H1 (cell line): ENCODE results near the gene CCDC33. TPM values are rescaled to one million over a fixed set of nuclear protein-coding genes. Genes with fewer than 3 reads are reported as not detected.

Source experiments
- CTCF ChIA-PET: fragments of 300-600 bp; sonication (Branson Sonifier 250); formaldehyde crosslinking; loops from one replicate; lab custom pipeline; 2021; ENCODE audit not compliant: partially characterized antibody; lab: Charles Lee
- POLR2A ChIA-PET: fragments of 300-600 bp; sonication (Branson Sonifier 250); formaldehyde crosslinking; loops from one replicate; lab custom pipeline; 2021; ENCODE audit warnings: inconsistent platforms; ENCODE audit not compliant: partially characterized antibody; lab: Charles Lee
- DNase-seq, 2 experiments: peaks; one replicate each; pipeline versions ENCODE4 v3.0.0 to v3.0.0-alpha.2; 2010 to 2022; ENCODE audit warnings: low spot score in 2 of 2, low read depth in 1 of 2, mixed read lengths in 1 of 2
- FAIRE-seq: peaks from 2 replicates; lab custom pipeline; 2011; peaks lifted over from hg19 to GRCh38; lab: Jason Lieb, UNC
- H2AFZ ChIP-seq: 2 replicates; pipeline ENCODE4 v1.8.1; 2012; ENCODE audit warnings: low read length, inconsistent platforms
- H2AK5ac ChIP-seq: 2 replicates; pipeline ENCODE4 v1.6.1; 2013; ENCODE audit warnings: low read depth, low read length
- H2BK120ac ChIP-seq: replicated peaks from 2 replicates; pipeline ENCODE3; 2013; ENCODE audit warnings: low read depth, low read length, inconsistent platforms
- H2BK12ac ChIP-seq: 2 replicates; pipeline ENCODE4 v1.6.1; 2013; ENCODE audit warnings: low read depth, low read length
- H2BK15ac ChIP-seq: 2 replicates; pipeline ENCODE4 v1.6.1; 2013; ENCODE audit warnings: low read length
- H2BK20ac ChIP-seq: 2 replicates; pipeline ENCODE4 v1.6.1; 2013; ENCODE audit warnings: low read length
- H2BK5ac ChIP-seq: 2 replicates; pipeline ENCODE4 v1.6.1; 2013; ENCODE audit warnings: low read depth, low read length
- H3K14ac ChIP-seq: 2 replicates; pipeline ENCODE4 v1.6.1; 2013; ENCODE audit warnings: inconsistent platforms; ENCODE audit not compliant: insufficient read length
- H3K18ac ChIP-seq: 2 replicates; pipeline ENCODE4 v1.6.1; 2013; ENCODE audit warnings: low read length; ENCODE audit errors: extremely low read depth
- H3K23ac ChIP-seq: 2 replicates; pipeline ENCODE4 v1.6.1; 2013; ENCODE audit warnings: inconsistent platforms; ENCODE audit not compliant: insufficient read length
- H3K23me2 ChIP-seq: 2 replicates; pipeline ENCODE4 v1.6.1; 2013; ENCODE audit warnings: low read depth, low read length
- H3K27ac ChIP-seq: 2 replicates; pipeline ENCODE4 v1.6.1; 2011; ENCODE audit warnings: low read depth, low read length, inconsistent platforms
- H3K27me3 ChIP-seq, 4 experiments: replicated peaks in 1 of 4; 1 replicate in 1 of 4; 2 replicates in 3 of 4; pipeline versions ENCODE4 v1.6.1 to v1.8.1; 2011 to 2013; ENCODE audit warnings: low read length in 3 of 4, mild to moderate bottlenecking in 3 of 4, inconsistent platforms in 2 of 4, mixed read lengths in 2 of 4, moderate library complexity in 1 of 4; ENCODE audit not compliant: control insufficient read depth in 3 of 4, insufficient read depth in 3 of 4; ENCODE audit errors: extremely low read depth in 1 of 4
- H3K36me3 ChIP-seq, 4 experiments: 2 replicates each; pipeline versions ENCODE4 v1.6.1 to v1.8.1; 2011 to 2013; ENCODE audit warnings: mild to moderate bottlenecking in 4 of 4, low read length in 3 of 4, moderate library complexity in 2 of 4, control low read depth in 1 of 4, inconsistent platforms in 1 of 4; ENCODE audit not compliant: insufficient read depth in 4 of 4, control insufficient read depth in 2 of 4
- H3K4ac ChIP-seq: replicated peaks from 2 replicates; pipeline ENCODE3; 2013; ENCODE audit warnings: low read length, low read depth, mixed read lengths, inconsistent platforms; ENCODE audit not compliant: insufficient read length
- H3K4me1 ChIP-seq, 4 experiments: replicated peaks in 1 of 4; 1 replicate in 1 of 4; 2 replicates in 3 of 4; pipeline versions ENCODE4 v1.6.1 to v1.8.1; 2011 to 2013; ENCODE audit warnings: low read length in 3 of 4, inconsistent platforms in 2 of 4, mixed read lengths in 1 of 4; ENCODE audit not compliant: insufficient read depth in 4 of 4, control insufficient read depth in 3 of 4
- H3K4me2 ChIP-seq, 2 experiments: 2 replicates each; pipeline versions ENCODE4 v1.6.1 to v1.8.1; 2011 to 2013; ENCODE audit warnings: low read depth in 2 of 2, low read length in 2 of 2, control low read depth in 1 of 2, inconsistent platforms in 1 of 2, mild to moderate bottlenecking in 1 of 2; ENCODE audit not compliant: insufficient read depth in 1 of 2
- H3K4me3 ChIP-seq, 4 experiments: fragments of 200-600, 300-600 bp in 1 of 4; sonication (generic), shearing (Covaris generic), sonication (Bioruptor Twin) in 1 of 4; 2 replicates each; pipeline versions ENCODE4 v1.5.1 to v1.8.1; 2011 to 2016; ENCODE audit warnings: low read length in 4 of 4, low read depth in 3 of 4, control low read depth in 2 of 4, inconsistent platforms in 2 of 4, mild to moderate bottlenecking in 2 of 4, mixed read lengths in 1 of 4, moderate library complexity in 1 of 4; ENCODE audit not compliant: insufficient read depth in 2 of 4; ENCODE audit errors: extremely low read depth in 1 of 4
- H3K56ac ChIP-seq: replicated peaks from 2 replicates; pipeline ENCODE3; 2013; ENCODE audit warnings: low read depth, mild to moderate bottlenecking, mixed read lengths, low read length, inconsistent platforms; ENCODE audit not compliant: insufficient read length
- H3K79me1 ChIP-seq: 2 replicates; pipeline ENCODE4 v1.6.1; 2013; ENCODE audit warnings: low read depth, low read length, control low read depth
- H3K79me2 ChIP-seq, 2 experiments: 2 replicates each; pipeline versions ENCODE4 v1.6.1 to v1.8.1; 2012 to 2013; ENCODE audit warnings: low read length in 2 of 2, mild to moderate bottlenecking in 2 of 2, inconsistent platforms in 1 of 2; ENCODE audit not compliant: insufficient read depth in 2 of 2, control insufficient read depth in 1 of 2
- H3K9ac ChIP-seq, 4 experiments: replicated peaks in 1 of 4; 1 replicate in 1 of 4; 2 replicates in 3 of 4; pipeline versions ENCODE4 v1.6.1 to v1.8.1; 2011 to 2013; ENCODE audit warnings: low read depth in 3 of 4, low read length in 3 of 4, control low read depth in 2 of 4, mild to moderate bottlenecking in 2 of 4, moderate library complexity in 2 of 4, inconsistent platforms in 1 of 4; ENCODE audit errors: extremely low read depth in 1 of 4
- H3K9me3 ChIP-seq, 2 experiments: 2 replicates each; pipeline versions ENCODE4 v1.6.1 to v1.8.1; 2012 to 2013; ENCODE audit warnings: mild to moderate bottlenecking in 2 of 2, moderate library complexity in 2 of 2, control low read depth in 1 of 2, inconsistent platforms in 1 of 2, low read depth in 1 of 2, low read length in 1 of 2, mixed read lengths in 1 of 2; ENCODE audit not compliant: insufficient read depth in 2 of 2
- H4K20me1 ChIP-seq, 2 experiments: replicated peaks in 1 of 2; 2 replicates each; pipeline versions ENCODE3 to v1.8.1; 2011 to 2013; ENCODE audit warnings: inconsistent platforms in 2 of 2, low read length in 2 of 2, mild to moderate bottlenecking in 1 of 2; ENCODE audit not compliant: insufficient read depth in 2 of 2, control insufficient read depth in 1 of 2
- H4K5ac ChIP-seq: 2 replicates; pipeline ENCODE4 v1.6.1; 2013; ENCODE audit warnings: low read length, low read depth, mixed read lengths, inconsistent platforms; ENCODE audit not compliant: insufficient read length
- H4K8ac ChIP-seq: 2 replicates; pipeline ENCODE4 v1.8.0; 2013; ENCODE audit warnings: mild to moderate bottlenecking, moderate library complexity, low read length, inconsistent platforms; ENCODE audit not compliant: insufficient read depth; ENCODE audit errors: extremely low read depth
- H4K91ac ChIP-seq: replicated peaks from 2 replicates; pipeline ENCODE3; 2013; ENCODE audit warnings: low read length, mixed read lengths, inconsistent platforms; ENCODE audit not compliant: insufficient read length
- GTF2F1 ChIP-seq: IDR thresholded peaks from 2 replicates; pipeline ENCODE4 v1.6.1; 2012; ENCODE audit warnings: low read depth, low read length, improper control_type of control experiment, borderline replicate concordance
- RBBP5 ChIP-seq: IDR thresholded peaks from 2 replicates; pipeline ENCODE4 v1.7.1; 2012; ENCODE audit warnings: low read depth, mild to moderate bottlenecking, inconsistent platforms, low read length, moderate library complexity, borderline replicate concordance
- TBP ChIP-seq: IDR thresholded peaks from 2 replicates; pipeline ENCODE4 v1.6.1; 2011; ENCODE audit warnings: low read depth, low read length, improper control_type of control experiment
- WGBS, 2 experiments: shearing (Covaris generic) in 1 of 2; methylation state at CpG; one replicate each; pipeline versions ENCODE4 v1.1.6 to v1.1.7; 2013 to 2015; ENCODE audit warnings: low lambda C conversion rate in 2 of 2, mixed read lengths in 2 of 2, inconsistent platforms in 1 of 2, low coverage in 1 of 2, missing lambda C conversion rate in 1 of 2; ENCODE audit not compliant: insufficient replicate concordance in 2 of 2, insufficient coverage in 1 of 2, insufficient read length in 1 of 2; ENCODE audit errors: extremely low coverage in 1 of 2, missing lambda C conversion rate in 1 of 2; 5-methylcytosine and 5-hydroxymethylcytosine counted together
- polyA plus RNA-seq, 7 experiments: library from polyadenylated mRNA; depleted of rRNA in 3 of 7; stranded (reverse) in 5 of 7; unstranded in 2 of 7; fragments of >200 nt in 5 of 7; fragments of 200-250 nt in 2 of 7; gene quantifications; 1 replicate in 5 of 7; 2 replicates in 1 of 7; 4 replicates in 1 of 7; pipeline versions ENCODE4 v1.2.1 to v1.2.3, GENCODE V29; 2011 to 2013; ENCODE audit warnings: missing spikeins in 2 of 7, mixed read lengths in 2 of 7
- total RNA-seq: library from RNA; stranded (reverse); fragmentation: NEBNext Ultra II Directional; extraction: Animal tissue kit (Norgen Biotek cat#: 25700); gene quantifications from 2 replicates; pipeline ENCODE4 v1.2.1, GENCODE V29; 2021

Gene CCDC33
- total and polyA plus RNA-seq, 2 of the 8 experiments (the other 6 are each of a cell fraction or from before 2014, with no cell fraction given) = 2.0 to 2.7 TPM

DNA sequence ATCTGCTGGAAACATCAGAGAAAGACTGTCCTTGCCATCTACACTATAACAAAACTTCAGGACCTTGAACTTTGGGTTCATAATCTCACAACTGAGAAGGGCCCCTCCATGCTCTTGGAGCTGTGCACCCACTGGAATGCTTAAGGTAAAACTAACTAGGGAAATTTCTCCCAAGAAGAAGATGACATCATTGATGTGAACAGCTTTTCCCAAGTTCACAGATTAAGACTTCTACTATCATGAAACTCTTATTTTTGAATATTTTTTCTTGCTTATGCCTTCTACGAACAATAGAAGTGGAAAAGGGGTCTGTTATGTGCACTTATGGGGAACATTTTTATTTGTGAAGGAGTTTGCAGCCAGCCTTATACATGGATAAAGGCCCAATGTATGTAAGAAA, 126.4 kb downstream of the CCDC33 start:
- no peak overlapping the region for H2BK15ac ChIP-seq
- ChIA-PET POLR2A (interaction anchor here (2.7 kb wide), 1 partner anchor 11 kb away, joined by 9 read pairs; no protein-coding TSS in a partner anchor), CTCF (interaction anchor here (0.7 to 36.8 kb wide), 8 partner anchors 10 to 74 kb away, joined by 3 to 1311 read pairs (median 4); partner anchors contain the start of gene SEMA7A)
- H3K27ac ChIP-seq = no peak overlapping the region
- no peak overlapping the region for H2BK12ac ChIP-seq
- H2AFZ ChIP-seq = no peak overlapping the region
- H3K79me2 ChIP-seq = no peaks in the 10 kb centered on the region
- TF ChIP-seq TBP (no peak), RBBP5 (no peak), GTF2F1 (no peak)
- no peak overlapping the region for H3K14ac ChIP-seq
- no peak for FAIRE-seq
- no peak overlapping the region for H2BK20ac ChIP-seq
- no peak overlapping the region for H2BK120ac ChIP-seq
- no peak overlapping the region for H4K5ac ChIP-seq
- H3K79me1 ChIP-seq = no peaks in the 10 kb centered on the region
- H4K91ac ChIP-seq = no peak overlapping the region
- no peak overlapping the region for H4K8ac ChIP-seq
- H3K23ac ChIP-seq = no peak overlapping the region
- no peak for DNase-seq
- H3K36me3 ChIP-seq = no peaks in the 10 kb centered on the region
- H3K27me3 ChIP-seq = peaks cover 0 to 16% (median 10%) of the 10 kb centered on the region in 4 experiments; a peak in 5 of 7 replicates
- H3K9me3 ChIP-seq = no peaks in the 10 kb centered on the region
- H3K18ac ChIP-seq = no peak overlapping the region
- no peaks in the 10 kb centered on the region for H4K20me1 ChIP-seq
- no peak overlapping the region for H3K9ac ChIP-seq
- peaks cover 6% of the 10 kb centered on the region; the same call in 1 of the 2 replicates for H3K23me2 ChIP-seq
- peaks cover 6 to 22% (median 13%) of the 10 kb centered on the region in 4 experiments for H3K4me1 ChIP-seq
- H3K4me3 ChIP-seq = no peak overlapping the region
- H2BK5ac ChIP-seq = no peak overlapping the region
- WGBS, 2 experiments = 71% methylated on average over 1 of the region's 1 CpG; no CpG with 5 or more reads in 1 of the 2 experiments
- no peak overlapping the region for H3K4ac ChIP-seq
- no peak overlapping the region for H3K4me2 ChIP-seq
- no peak overlapping the region for H2AK5ac ChIP-seq
- H3K56ac ChIP-seq = no peak overlapping the region
